ENCODE results near the gene MCUR1. TPM values are rescaled to one million over a fixed set of nuclear protein-coding genes. Genes with fewer than 3 reads are reported as not detected.
A peak's percentile ranks its signal among the peaks of the same experiment; 100 is the strongest.

MCUR1 gene
- total and polyA plus RNA-seq, 2 of the 13 experiments (the other 11 are each of a cell fraction or from before 2014, with no cell fraction given) = 8.0 to 29.6 TPM

GRCh38 chr6:13814176-13814937, at the start of gene MCUR1 (continued):
- TF ChIP-seq NFIB (CRISPR knock-in tag; IDR thresholded peaks at IDR 0.05; ENCODE audit: borderline replicate concordance) (no peak), SRF (IDR thresholded peaks at IDR 0.05; ENCODE audit: low read depth, low read length) (peak; percentile 39; the same call in 1 of the 2 replicates), HNF4G (IDR thresholded peaks at IDR 0.05; ENCODE audit: borderline replicate concordance, low read depth, low read length) (0 out of 2 replicates have a peak, but pooled peaks have one; percentile 21), HNF4G (CRISPR knock-in tag; IDR thresholded peaks at IDR 0.05; ENCODE audit: borderline replicate concordance, low read depth) (no peak; the same call in 1 of the 2 replicates), TGIF2 (CRISPR knock-in tag; IDR thresholded peaks at IDR 0.05) (no peak), SIN3A (IDR thresholded peaks at IDR 0.05; ENCODE audit: borderline replicate concordance, low read depth, low read length) (no peak), TP53 (CRISPR knock-in tag; conservative IDR thresholded peaks at IDR 0.05) (no peak), ZSCAN12 (CRISPR knock-in tag; IDR thresholded peaks at IDR 0.05) (no peak), HNRNPUL1 (IDR thresholded peaks at IDR 0.05; ENCODE audit: low read depth, low read length) (no peak), REST (IDR thresholded peaks at IDR 0.05; ENCODE audit: borderline replicate concordance in 1 of 2, low read depth in 1 of 2, low read length in 2 of 2) (no peak; a peak in 1 of 4 replicates), FOXA3 (CRISPR knock-in tag; IDR thresholded peaks at IDR 0.05) (0 out of 2 replicates have a peak, but pooled peaks have one; percentile 3), RERE (CRISPR knock-in tag; IDR thresholded peaks at IDR 0.05; ENCODE audit: low read depth) (0 out of 2 replicates have a peak, but pooled peaks have one; percentile 20), NKX3-1 (CRISPR knock-in tag; IDR thresholded peaks at IDR 0.05) (no peak; the same call in 1 of the 2 replicates), PHF21A (CRISPR knock-in tag; IDR thresholded peaks at IDR 0.05) (no peak; the same call in 1 of the 2 replicates), ZSCAN20 (CRISPR knock-in tag; IDR thresholded peaks at IDR 0.05; ENCODE audit: borderline replicate concordance) (peak; percentile 80), YEATS2 (CRISPR knock-in tag; IDR thresholded peaks at IDR 0.05; ENCODE audit: borderline replicate concordance) (no peak), CREB1 (IDR thresholded peaks at IDR 0.05) (no peak), CREB1 (CRISPR knock-in tag; IDR thresholded peaks at IDR 0.05) (no peak), KDM6A (CRISPR knock-in tag; IDR thresholded peaks at IDR 0.05; ENCODE audit: low read depth) (no peak), HMG20A (CRISPR knock-in tag; IDR thresholded peaks at IDR 0.05; ENCODE audit: borderline replicate concordance) (no peak), ZNF224 (CRISPR knock-in tag; IDR thresholded peaks at IDR 0.05) (no peak), KAT8 (CRISPR knock-in tag; IDR thresholded peaks at IDR 0.05) (peak; percentile 53), ZNF12 (CRISPR knock-in tag; IDR thresholded peaks at IDR 0.05) (peak; percentile 13; the same call in 1 of the 2 replicates)

All from HepG2 (cell line).